Measurements from ENCODE around the gene CCR7.

The CCR7 gene

DNA sequence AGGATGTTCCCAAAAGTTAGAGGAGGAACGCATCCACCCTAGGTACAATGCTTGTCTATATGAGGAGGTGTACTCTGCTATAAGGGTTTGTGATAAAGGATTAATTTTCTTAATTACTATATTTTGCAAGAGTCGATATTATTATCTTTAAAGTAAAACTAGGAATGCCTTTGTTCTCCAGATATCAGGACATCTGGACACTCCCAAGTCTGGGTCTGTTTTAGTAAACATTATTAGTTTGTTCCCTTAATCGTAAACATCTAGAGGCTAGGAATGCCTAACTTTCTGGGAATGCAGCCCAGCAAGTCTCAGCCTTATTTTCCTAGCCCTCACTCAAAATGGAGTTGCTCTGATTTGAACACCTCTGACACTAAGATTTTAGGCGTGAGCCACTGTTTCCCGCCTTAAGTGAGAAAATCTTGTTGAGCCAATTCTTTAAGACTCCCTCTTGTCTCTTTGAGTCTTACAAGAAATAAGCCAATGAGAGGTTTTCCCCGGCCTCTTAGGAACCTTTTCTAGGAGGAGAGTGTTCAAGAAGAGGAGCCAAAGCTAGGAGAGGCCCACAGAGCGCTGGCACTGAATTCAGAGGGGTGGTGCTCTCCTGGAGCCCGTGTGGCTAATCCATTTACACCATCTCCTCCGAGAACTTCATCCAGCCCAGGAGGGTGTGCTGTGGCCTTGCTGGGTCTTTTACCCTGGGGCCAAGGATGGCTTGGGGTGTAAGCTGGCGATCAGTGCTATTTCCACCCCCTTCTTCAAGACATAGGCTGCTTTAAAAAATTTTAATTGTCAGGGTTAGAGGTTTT lies 41.5 kb upstream of the CCR7 start:
- no peaks in the 10 kb centered on the region for H3K9me3 ChIP-seq
- H3K4me1 ChIP-seq: peaks cover 14% of the 10 kb centered on the region
- H4K20me1 ChIP-seq: no peaks in the 10 kb centered on the region
- no peak overlapping the region for H3K9ac ChIP-seq
- TF ChIP-seq Cebpa-rat (IDR thresholded peaks at IDR 0.05): no peak
- H3K4me3 ChIP-seq: no peak overlapping the region
- H3K4me2 ChIP-seq: no peak overlapping the region
- H3K27me3 ChIP-seq: no peaks in the 10 kb centered on the region
- H3K27ac ChIP-seq: no peak overlapping the region
- H3K36me3 ChIP-seq: no peaks in the 10 kb centered on the region

- Histone ChIP-seq H4K20me1 (no peaks in the 10 kb centered on the region), H3K36me3 (no peaks in the 10 kb centered on the region), H3K4me3 (no peak overlapping the region), H3K4me2 (no peak overlapping the region), H3K9ac (no peak overlapping the region), H3K9me3 (no peaks in the 10 kb centered on the region), H3K4me1 (peaks cover 14% of the 10 kb centered on the region), H3K27ac (no peak overlapping the region), H3K27me3 (no peaks in the 10 kb centered on the region)
- TF ChIP-seq Cebpa-rat (IDR thresholded peaks at IDR 0.05): no peak
Measured at GRCh38 chr17:40605306-40605705, 40.0 kb upstream of the CCR7 start.

DNA sequence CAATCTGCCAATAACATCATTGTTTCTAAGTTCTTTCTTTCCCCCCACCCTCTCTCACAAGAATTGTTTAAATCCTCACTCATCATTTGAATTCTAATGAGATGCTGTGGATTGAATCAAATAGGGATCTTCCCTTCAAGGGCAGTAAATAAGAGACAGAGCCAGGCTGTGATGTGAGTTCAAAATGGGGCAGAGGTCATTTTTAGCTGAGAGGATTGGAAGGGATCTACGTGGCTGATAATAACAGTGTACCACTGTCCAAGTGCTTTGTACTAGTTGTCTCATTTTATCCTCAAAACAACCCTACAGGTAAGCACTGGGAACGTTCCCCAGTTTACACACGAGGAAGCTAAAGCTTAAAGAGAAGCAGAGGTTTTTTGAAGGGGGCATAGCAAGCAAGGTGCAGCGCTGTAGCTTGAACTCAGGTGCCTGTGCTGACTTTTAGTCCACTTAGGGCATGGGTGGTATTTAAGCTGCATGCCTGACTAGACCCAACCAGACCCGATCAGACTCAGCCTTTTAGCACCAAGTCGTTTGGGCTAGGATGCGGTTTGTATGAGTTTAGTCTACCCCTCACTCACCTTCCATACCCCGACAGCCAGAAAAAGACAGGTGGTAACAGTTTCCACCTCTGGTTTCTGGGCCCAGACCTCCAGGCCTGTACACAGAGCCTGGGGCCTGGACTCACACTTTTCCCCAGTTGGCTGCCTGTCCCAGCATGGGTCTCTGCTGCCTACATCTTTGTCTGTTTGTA lies 39.2 kb upstream of the CCR7 start:
- H3K27me3 ChIP-seq: no peaks in the 10 kb centered on the region
- no peak overlapping the region for H3K27ac ChIP-seq
- no peak overlapping the region for H3K4me2 ChIP-seq
- TF ChIP-seq Cebpa-rat (IDR thresholded peaks at IDR 0.05): no peak
- H3K9me3 ChIP-seq: no peaks in the 10 kb centered on the region
- H3K36me3 ChIP-seq: no peaks in the 10 kb centered on the region
- H3K9ac ChIP-seq: no peak overlapping the region
- no peak overlapping the region for H3K4me3 ChIP-seq
- H3K4me1 ChIP-seq: peaks cover 21% of the 10 kb centered on the region
- H4K20me1 ChIP-seq: no peaks in the 10 kb centered on the region

GRCh38 chr17:40602445-40603443 lies 37.5 kb upstream of the CCR7 start:
- Histone ChIP-seq H4K20me1 (no peaks in the 10 kb centered on the region), H3K4me1 (peaks cover 38% of the 10 kb centered on the region), H3K9ac (no peak overlapping the region), H3K27me3 (no peaks in the 10 kb centered on the region), H3K27ac (no peak overlapping the region), H3K4me2 (peak overlapping the region; percentile 32), H3K4me3 (no peak overlapping the region), H3K36me3 (no peaks in the 10 kb centered on the region), H3K9me3 (no peaks in the 10 kb centered on the region)
- TF ChIP-seq Cebpa-rat (IDR thresholded peaks at IDR 0.05): no peak

- Histone ChIP-seq H3K9me3 (peaks cover 5% of the 10 kb centered on the region; the same call in 1 of the 2 replicates), H3K9ac (no peak overlapping the region), H3K36me3 (no peaks in the 10 kb centered on the region), H3K4me3 (no peak overlapping the region), H3K4me1 (peaks cover 58% of the 10 kb centered on the region), H3K27ac (no peak overlapping the region), H4K20me1 (no peaks in the 10 kb centered on the region), H3K27me3 (no peaks in the 10 kb centered on the region), H3K4me2 (no peak overlapping the region)
- TF ChIP-seq Cebpa-rat (IDR thresholded peaks at IDR 0.05): no peak
Measured at GRCh38 chr17:40600486-40601046, 35.3 kb upstream of the CCR7 start.

- H3K27me3 ChIP-seq: no peaks in the 10 kb centered on the region
- peaks cover 60% of the 10 kb centered on the region for H3K4me1 ChIP-seq
- peak overlapping the region; percentile 75 for H3K4me2 ChIP-seq
- H3K27ac ChIP-seq: peak overlapping the region; percentile 80
- H3K36me3 ChIP-seq: no peaks in the 10 kb centered on the region
- peak overlapping the region; percentile 51; the same call in 1 of the 2 replicates for H3K9ac ChIP-seq
- no peaks in the 10 kb centered on the region for H4K20me1 ChIP-seq
- no peak for TF ChIP-seq Cebpa-rat (IDR thresholded peaks at IDR 0.05)
- H3K4me3 ChIP-seq: peak overlapping the region; percentile 19; the same call in 1 of the 2 replicates
- peaks cover 5% of the 10 kb centered on the region; the same call in 1 of the 2 replicates for H3K9me3 ChIP-seq
Measured at GRCh38 chr17:40599468-40599763, 34.1 kb upstream of the CCR7 start.

GRCh38 chr17:40598619-40599467 lies 33.6 kb upstream of the CCR7 start:
- Histone ChIP-seq H3K27ac (peak overlapping the region; percentile 80), H3K27me3 (no peaks in the 10 kb centered on the region), H4K20me1 (no peaks in the 10 kb centered on the region), H3K9ac (peak overlapping the region; percentile 51), H3K9me3 (peaks cover 5% of the 10 kb centered on the region; the same call in 1 of the 2 replicates), H3K4me2 (peak overlapping the region; percentile 75), H3K4me3 (peak overlapping the region; percentile 19), H3K36me3 (no peaks in the 10 kb centered on the region), H3K4me1 (peaks cover 60% of the 10 kb centered on the region)
- TF ChIP-seq Cebpa-rat (IDR thresholded peaks at IDR 0.05): no peak

GRCh38 chr17:40598301-40598618 lies 33.0 kb upstream of the CCR7 start:
- peak overlapping the region; percentile 80 for H3K27ac ChIP-seq
- H3K9me3 ChIP-seq: peaks cover 5% of the 10 kb centered on the region; the same call in 1 of the 2 replicates
- no peaks in the 10 kb centered on the region for H3K27me3 ChIP-seq
- H4K20me1 ChIP-seq: no peaks in the 10 kb centered on the region
- no peak for TF ChIP-seq Cebpa-rat (IDR thresholded peaks at IDR 0.05)
- peak overlapping the region; percentile 75 for H3K4me2 ChIP-seq
- H3K4me3 ChIP-seq: no peak overlapping the region; the same call in 1 of the 2 replicates
- H3K36me3 ChIP-seq: no peaks in the 10 kb centered on the region
- peak overlapping the region; percentile 51; the same call in 1 of the 2 replicates for H3K9ac ChIP-seq
- H3K4me1 ChIP-seq: peaks cover 58% of the 10 kb centered on the region

All from BLaER1 (cell line).